Adrenal gland (tissue), 5 donors: ENCODE data around the gene FBXW5.

Source experiments
- CTCF ChIP-seq, 6 experiments: fragments of 450-650 bp in 4 of 6; fragments of 200-600 bp in 2 of 6; sonication (generic) in 1 of 6; IDR thresholded peaks; 1 replicate in 5 of 6; 2 replicates in 1 of 6; pipeline versions ENCODE4 v1.5.1 to v1.8.0; 2016 to 2021; ENCODE audit warnings: antibody characterized with exemption in 6 of 6, mild to moderate bottlenecking in 2 of 6, moderate library complexity in 1 of 6
- POLR2A ChIP-seq, 2 donors: fragments of 450-650 bp; IDR thresholded peaks; one replicate each; pipeline ENCODE4 v1.6.1; 2017; ENCODE audit warnings: antibody characterized with exemption in 2 of 2, mild to moderate bottlenecking in 2 of 2, moderate library complexity in 1 of 2
- donor health status: DM: no; HTN: no; CAD: no.

DNA sequence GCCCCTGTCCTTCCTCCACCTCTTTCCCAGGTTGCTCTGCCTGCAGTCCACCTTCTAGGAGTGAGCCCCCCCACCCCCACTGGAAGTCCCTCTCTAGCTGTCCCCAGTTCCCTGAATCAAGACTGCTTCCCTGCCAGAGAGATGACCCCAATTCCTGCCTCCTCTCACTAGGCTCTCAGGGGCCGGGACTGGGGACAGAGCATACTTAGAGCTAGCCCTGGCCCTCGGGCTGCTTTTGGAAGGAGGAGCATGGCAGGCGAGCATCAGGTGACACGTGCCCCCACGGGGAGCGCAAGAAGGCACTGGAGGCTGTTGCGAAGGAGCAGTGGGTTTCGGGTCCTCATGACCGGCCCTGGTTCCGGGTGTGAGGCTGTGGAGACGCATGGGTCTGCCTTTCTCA lies 48.5 kb downstream of the FBXW5 start:
- no peak for TF ChIP-seq CTCF (IDR thresholded peaks at IDR 0.05)
- no peak for TF ChIP-seq POLR2A (IDR thresholded peaks at IDR 0.05)
